Measurements from ENCODE around the gene PPP1R13L. TPM values are rescaled to one million over a fixed set of nuclear protein-coding genes. Genes with fewer than 3 reads are reported as not detected.
A peak's percentile ranks its signal among the peaks of the same experiment; 100 is the strongest.

Gene PPP1R13L
- total RNA-seq, 1 experiment from 2014 or later, result 27.5 TPM

DNA sequence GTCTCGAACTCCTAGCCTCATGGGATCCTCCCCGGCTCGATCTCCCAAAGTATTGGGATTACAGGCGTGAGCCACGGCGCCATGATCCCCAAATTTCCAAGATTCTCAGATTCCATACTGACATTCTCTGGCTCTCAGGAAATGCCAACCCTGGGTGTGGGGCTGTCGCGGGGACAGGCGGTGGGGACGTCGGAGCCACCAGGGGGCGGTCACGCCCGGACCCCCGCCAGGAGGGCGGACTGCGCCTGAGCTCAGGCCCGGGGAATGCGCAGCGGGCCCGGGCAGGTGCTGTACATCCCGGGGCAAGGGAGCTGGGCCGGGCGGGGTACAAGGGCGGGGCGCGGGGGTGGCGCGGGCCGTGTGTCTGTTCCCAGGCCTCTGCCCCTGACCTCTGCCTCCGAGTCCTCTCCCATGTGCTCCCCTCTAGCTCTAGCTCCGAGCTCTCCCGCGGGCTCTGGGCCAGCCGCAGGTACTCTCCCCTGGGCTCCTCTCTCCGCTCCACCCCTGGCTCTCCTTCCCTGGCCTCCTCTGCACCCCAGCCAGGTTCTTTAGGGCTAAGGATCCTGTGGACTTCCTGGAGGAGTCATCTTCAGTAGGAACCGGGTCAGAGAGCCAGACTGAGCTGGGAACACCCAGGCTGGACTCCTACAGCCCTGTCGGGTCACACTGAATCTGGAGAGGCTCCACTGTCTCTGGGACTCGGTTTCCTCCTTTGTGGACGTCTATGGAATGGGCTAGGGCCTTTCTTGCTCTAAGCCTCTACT lies 2.4 kb downstream of the PPP1R13L start:
- Mint-ChIP-seq H3K36me3 (no peaks in the 10 kb centered on the region; the same call in 1 of the 2 replicates), H3K4me1 (peaks cover 31% of the 10 kb centered on the region), H3K9me3 (no peaks in the 10 kb centered on the region), H3K4me3 (peak overlapping the region; percentile 96), H3K27ac (no peak overlapping the region), H3K27me3 (ENCODE audit: low read depth) (peaks cover 24% of the 10 kb centered on the region)
- DNase-seq (ENCODE audit: low spot score) (peak; percentile 78), ATAC-seq (peak; percentile 12)
- ChIA-PET POLR2A (interaction anchor here (0.6 to 1.7 kb wide), 4 partner anchors 26 to 62 kb away, joined by 3 to 9 read pairs (median 4); partner anchors contain the start of genes ERCC2 and KLC3), CTCF (interaction anchor here (0.5 to 5.9 kb wide), 43 partner anchors 7 to 315 kb away, joined by 3 to 67 read pairs (median 6); partner anchors contain the start of genes BLOC1S3, ERCC1, ERCC2 and FOSB)
- TF ChIP-seq NFATC4 (CRISPR knock-in tag; IDR thresholded peaks at IDR 0.05), result no peak
- TF ChIP-seq ZNF121 (CRISPR knock-in tag; IDR thresholded peaks at IDR 0.05), result no peak
- peak; percentile 77 for TF ChIP-seq ZNF423 (CRISPR knock-in tag; IDR thresholded peaks at IDR 0.05)
- TF ChIP-seq, protein P1, sequence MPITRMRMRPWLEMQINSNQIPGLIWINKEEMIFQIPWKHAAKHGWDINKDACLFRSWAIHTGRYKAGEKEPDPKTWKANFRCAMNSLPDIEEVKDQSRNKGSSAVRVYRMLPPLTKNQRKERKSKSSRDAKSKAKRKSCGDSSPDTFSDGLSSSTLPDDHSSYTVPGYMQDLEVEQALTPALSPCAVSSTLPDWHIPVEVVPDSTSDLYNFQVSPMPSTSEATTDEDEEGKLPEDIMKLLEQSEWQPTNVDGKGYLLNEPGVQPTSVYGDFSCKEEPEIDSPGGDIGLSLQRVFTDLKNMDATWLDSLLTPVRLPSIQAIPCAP (CRISPR knock-in tag; IDR thresholded peaks at IDR 0.05), result no peak
- TF ChIP-seq, protein P2, sequence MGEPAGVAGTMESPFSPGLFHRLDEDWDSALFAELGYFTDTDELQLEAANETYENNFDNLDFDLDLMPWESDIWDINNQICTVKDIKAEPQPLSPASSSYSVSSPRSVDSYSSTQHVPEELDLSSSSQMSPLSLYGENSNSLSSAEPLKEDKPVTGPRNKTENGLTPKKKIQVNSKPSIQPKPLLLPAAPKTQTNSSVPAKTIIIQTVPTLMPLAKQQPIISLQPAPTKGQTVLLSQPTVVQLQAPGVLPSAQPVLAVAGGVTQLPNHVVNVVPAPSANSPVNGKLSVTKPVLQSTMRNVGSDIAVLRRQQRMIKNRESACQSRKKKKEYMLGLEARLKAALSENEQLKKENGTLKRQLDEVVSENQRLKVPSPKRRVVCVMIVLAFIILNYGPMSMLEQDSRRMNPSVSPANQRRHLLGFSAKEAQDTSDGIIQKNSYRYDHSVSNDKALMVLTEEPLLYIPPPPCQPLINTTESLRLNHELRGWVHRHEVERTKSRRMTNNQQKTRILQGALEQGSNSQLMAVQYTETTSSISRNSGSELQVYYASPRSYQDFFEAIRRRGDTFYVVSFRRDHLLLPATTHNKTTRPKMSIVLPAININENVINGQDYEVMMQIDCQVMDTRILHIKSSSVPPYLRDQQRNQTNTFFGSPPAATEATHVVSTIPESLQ (CRISPR knock-in tag; IDR thresholded peaks at IDR 0.05), result no peak
- TF ChIP-seq, protein P3, sequence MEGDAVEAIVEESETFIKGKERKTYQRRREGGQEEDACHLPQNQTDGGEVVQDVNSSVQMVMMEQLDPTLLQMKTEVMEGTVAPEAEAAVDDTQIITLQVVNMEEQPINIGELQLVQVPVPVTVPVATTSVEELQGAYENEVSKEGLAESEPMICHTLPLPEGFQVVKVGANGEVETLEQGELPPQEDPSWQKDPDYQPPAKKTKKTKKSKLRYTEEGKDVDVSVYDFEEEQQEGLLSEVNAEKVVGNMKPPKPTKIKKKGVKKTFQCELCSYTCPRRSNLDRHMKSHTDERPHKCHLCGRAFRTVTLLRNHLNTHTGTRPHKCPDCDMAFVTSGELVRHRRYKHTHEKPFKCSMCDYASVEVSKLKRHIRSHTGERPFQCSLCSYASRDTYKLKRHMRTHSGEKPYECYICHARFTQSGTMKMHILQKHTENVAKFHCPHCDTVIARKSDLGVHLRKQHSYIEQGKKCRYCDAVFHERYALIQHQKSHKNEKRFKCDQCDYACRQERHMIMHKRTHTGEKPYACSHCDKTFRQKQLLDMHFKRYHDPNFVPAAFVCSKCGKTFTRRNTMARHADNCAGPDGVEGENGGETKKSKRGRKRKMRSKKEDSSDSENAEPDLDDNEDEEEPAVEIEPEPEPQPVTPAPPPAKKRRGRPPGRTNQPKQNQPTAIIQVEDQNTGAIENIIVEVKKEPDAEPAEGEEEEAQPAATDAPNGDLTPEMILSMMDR (IDR thresholded peaks at IDR 0.05), result peak; percentile 68
- TF ChIP-seq, protein P4, sequence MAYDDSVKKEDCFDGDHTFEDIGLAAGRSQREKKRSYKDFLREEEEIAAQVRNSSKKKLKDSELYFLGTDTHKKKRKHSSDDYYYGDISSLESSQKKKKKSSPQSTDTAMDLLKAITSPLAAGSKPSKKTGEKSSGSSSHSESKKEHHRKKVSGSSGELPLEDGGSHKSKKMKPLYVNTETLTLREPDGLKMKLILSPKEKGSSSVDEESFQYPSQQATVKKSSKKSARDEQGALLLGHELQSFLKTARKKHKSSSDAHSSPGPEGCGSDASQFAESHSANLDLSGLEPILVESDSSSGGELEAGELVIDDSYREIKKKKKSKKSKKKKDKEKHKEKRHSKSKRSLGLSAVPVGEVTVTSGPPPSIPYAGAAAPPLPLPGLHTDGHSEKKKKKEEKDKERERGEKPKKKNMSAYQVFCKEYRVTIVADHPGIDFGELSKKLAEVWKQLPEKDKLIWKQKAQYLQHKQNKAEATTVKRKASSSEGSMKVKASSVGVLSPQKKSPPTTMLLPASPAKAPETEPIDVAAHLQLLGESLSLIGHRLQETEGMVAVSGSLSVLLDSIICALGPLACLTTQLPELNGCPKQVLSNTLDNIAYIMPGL (CRISPR knock-in tag; IDR thresholded peaks at IDR 0.05), result peak; percentile 66; the same call in 1 of the 2 replicates
- TF ChIP-seq, protein P5, sequence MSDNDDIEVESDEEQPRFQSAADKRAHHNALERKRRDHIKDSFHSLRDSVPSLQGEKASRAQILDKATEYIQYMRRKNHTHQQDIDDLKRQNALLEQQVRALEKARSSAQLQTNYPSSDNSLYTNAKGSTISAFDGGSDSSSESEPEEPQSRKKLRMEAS (CRISPR knock-in tag; IDR thresholded peaks at IDR 0.05), result peak; percentile 30; the same call in 1 of the 2 replicates
- TF ChIP-seq MYBL2 (CRISPR knock-in tag; IDR thresholded peaks at IDR 0.05), result no peak
- TF ChIP-seq, protein P6, sequence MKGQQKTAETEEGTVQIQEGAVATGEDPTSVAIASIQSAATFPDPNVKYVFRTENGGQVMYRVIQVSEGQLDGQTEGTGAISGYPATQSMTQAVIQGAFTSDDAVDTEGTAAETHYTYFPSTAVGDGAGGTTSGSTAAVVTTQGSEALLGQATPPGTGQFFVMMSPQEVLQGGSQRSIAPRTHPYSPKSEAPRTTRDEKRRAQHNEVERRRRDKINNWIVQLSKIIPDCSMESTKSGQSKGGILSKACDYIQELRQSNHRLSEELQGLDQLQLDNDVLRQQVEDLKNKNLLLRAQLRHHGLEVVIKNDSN (CRISPR knock-in tag; IDR thresholded peaks at IDR 0.05), result peak; percentile 24; the same call in 1 of the 2 replicates

DNA sequence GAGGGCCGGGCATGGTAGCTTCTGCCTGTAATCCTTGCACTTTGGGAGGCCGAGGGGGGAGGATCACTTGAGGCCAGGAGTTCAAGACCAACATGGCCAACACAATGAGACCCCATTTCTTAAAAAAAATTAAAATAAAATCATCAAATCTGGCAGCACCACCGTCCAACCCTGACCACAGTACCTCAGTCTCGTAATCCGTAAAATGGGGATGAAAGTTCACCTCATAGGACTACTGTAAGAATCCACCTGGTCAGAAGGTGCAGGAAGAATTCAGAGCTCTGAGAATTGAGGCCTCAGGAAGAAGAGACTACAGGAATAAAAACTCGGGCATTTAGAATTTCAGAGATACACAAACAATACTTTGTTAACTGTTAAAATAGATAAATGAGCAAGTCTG lies 3.1 kb downstream of the PPP1R13L start:
- peaks cover 30% of the 10 kb centered on the region for H3K4me1 Mint-ChIP-seq
- POLR2A ChIA-PET, result interaction anchor here (0.6 to 1.2 kb wide), 2 partner anchors 26 to 61 kb away, joined by 3 to 9 read pairs; partner anchors contain the start of gene KLC3
- CTCF ChIA-PET, result interaction anchor here (0.5 to 5.9 kb wide), 31 partner anchors 11 to 223 kb away, joined by 3 to 67 read pairs (median 6); partner anchors contain the start of genes BLOC1S3, ERCC1, ERCC2 and FOSB
- DNase-seq (ENCODE audit: low spot score) (no peak), ATAC-seq (no peak)
- H3K9me3 Mint-ChIP-seq, result no peaks in the 10 kb centered on the region
- H3K4me3 Mint-ChIP-seq, result no peak overlapping the region; the same call in 1 of the 2 replicates
- peaks cover 31% of the 10 kb centered on the region for H3K27me3 Mint-ChIP-seq (ENCODE audit: low read depth)
- no peak for TF ChIP-seq ATF1 (CRISPR knock-in tag; IDR thresholded peaks at IDR 0.05)
- no peak for TF ChIP-seq MXD4 (CRISPR knock-in tag; IDR thresholded peaks at IDR 0.05; ENCODE audit: borderline replicate concordance)
- TF ChIP-seq MYBL2 (CRISPR knock-in tag; IDR thresholded peaks at IDR 0.05), result no peak
- TF ChIP-seq ZNF396 (CRISPR knock-in tag; IDR thresholded peaks at IDR 0.05; ENCODE audit: borderline replicate concordance), result no peak
- no peaks in the 10 kb centered on the region; the same call in 1 of the 2 replicates for H3K36me3 Mint-ChIP-seq
- no peak overlapping the region for H3K27ac Mint-ChIP-seq

All from WTC11 (cell line).